ENCODE results near the gene LDAH.

The LDAH gene

GRCh38 chr2:20682167-20682920 lies 140.6 kb downstream of the LDAH start:
- DNase-seq (ENCODE audit: low spot score) = no peak

GRCh38 chr2:20680744-20681375 lies 142.0 kb downstream of the LDAH start:
- DNase-seq (ENCODE audit: low spot score) = no peak

- no peak for DNase-seq (ENCODE audit: low spot score)
These were observed 144.1 kb downstream of the LDAH start for GRCh38 chr2:20678780-20679179.

- no peak for DNase-seq (ENCODE audit: low spot score)
These were observed 144.9 kb downstream of the LDAH start for GRCh38 chr2:20678086-20678395.

GRCh38 chr2:20677301-20678085 lies 145.4 kb downstream of the LDAH start:
- no peak for DNase-seq (ENCODE audit: low spot score)

- no peak for DNase-seq (ENCODE audit: low spot score)
These were observed 146.3 kb downstream of the LDAH start for GRCh38 chr2:20676353-20677215.

- no peak for DNase-seq (ENCODE audit: low spot score)
These were observed 147.1 kb downstream of the LDAH start for GRCh38 chr2:20675701-20676352.

GRCh38 chr2:20674974-20675679 lies 147.8 kb downstream of the LDAH start:
- no peak for DNase-seq (ENCODE audit: low spot score)

- DNase-seq (ENCODE audit: low spot score) = no peak
These were observed 148.5 kb downstream of the LDAH start for GRCh38 chr2:20674309-20674965.

GRCh38 chr2:20673686-20674308 lies 149.1 kb downstream of the LDAH start:
- no peak for DNase-seq (ENCODE audit: low spot score)

GRCh38 chr2:20672201-20672951 lies 150.5 kb downstream of the LDAH start:
- no peak for DNase-seq (ENCODE audit: low spot score)

- no peak for DNase-seq (ENCODE audit: low spot score)
These were observed 151.2 kb downstream of the LDAH start for GRCh38 chr2:20671736-20672080.

- DNase-seq (ENCODE audit: low spot score) = no peak
These were observed 151.7 kb downstream of the LDAH start for GRCh38 chr2:20671036-20671735.

- DNase-seq (ENCODE audit: low spot score) = no peak
These were observed 152.4 kb downstream of the LDAH start for GRCh38 chr2:20670315-20671035.

GRCh38 chr2:20669562-20670314 lies 153.2 kb downstream of the LDAH start:
- no peak for DNase-seq (ENCODE audit: low spot score)

GRCh38 chr2:20668871-20669475 lies 153.9 kb downstream of the LDAH start:
- no peak for DNase-seq (ENCODE audit: low spot score)

GRCh38 chr2:20668451-20668850 lies 154.4 kb downstream of the LDAH start:
- DNase-seq (ENCODE audit: low spot score) = no peak

Measured in LoVo (cell line).